GM21528 (cell line): Measurements from ENCODE around the gene ABCB10.
A peak's percentile ranks its signal among the peaks of the same experiment; 100 is the strongest.
"Not testable (repeated sequence)": the region's sequence is repeated elsewhere in the genome, so short reads cannot be mapped to it uniquely, and the experiment has no call there.

Source experiments
- ATAC-seq: cut with Tn5 transposase; IDR thresholded peaks from one replicate; pipeline ENCODE4 v1.9.1; 2021; ENCODE audit warnings: mild to moderate bottlenecking, moderate library complexity; ENCODE audit not compliant: unreplicated experiment, low FRiP score

ABCB10 gene

GRCh38 chr1:229539863-229540506, 18.5 kb downstream of the ABCB10 start:
- no peak for ATAC-seq

GRCh38 chr1:229538945-229539344, 19.6 kb downstream of the ABCB10 start:
- ATAC-seq, result no peak

DNA sequence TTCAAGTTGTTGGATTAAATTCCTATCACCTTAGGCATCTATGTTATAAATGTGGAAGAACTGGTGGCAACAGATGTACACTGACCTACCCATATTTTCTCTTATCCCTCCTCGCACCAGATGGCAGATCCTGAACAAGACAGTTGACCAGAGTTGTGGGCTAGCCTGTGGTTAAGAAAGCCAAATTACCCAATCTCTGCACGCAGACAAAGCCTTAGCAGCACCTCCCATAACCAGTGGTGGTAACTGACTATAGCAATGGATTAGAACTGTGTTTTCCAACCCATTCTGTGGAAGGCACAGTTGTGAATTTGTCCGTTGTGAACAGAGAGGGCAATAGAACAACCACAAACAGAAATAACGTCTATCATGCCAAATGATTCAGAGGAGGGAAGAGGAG, 20.6 kb downstream of the ABCB10 start:
- no peak for ATAC-seq

DNA sequence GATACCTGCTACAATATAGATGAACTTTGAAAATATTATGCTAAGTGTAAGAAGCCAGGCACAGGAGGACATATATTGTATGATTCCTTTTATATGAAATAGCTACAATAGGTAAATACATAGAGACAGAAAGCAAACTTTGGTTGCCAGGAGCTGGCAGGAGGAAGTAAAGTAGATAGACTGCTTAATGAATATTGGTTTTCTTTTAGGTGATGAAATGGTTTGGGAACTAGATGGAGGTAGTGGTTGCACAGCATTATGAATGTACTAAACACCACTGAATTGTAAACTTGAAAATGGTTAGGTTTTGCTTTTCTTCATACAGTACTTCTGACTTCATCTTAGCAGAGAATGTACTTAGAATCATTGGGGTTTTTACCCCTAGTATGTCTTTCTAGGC, 21.5 kb downstream of the ABCB10 start:
- no peak for ATAC-seq

DNA sequence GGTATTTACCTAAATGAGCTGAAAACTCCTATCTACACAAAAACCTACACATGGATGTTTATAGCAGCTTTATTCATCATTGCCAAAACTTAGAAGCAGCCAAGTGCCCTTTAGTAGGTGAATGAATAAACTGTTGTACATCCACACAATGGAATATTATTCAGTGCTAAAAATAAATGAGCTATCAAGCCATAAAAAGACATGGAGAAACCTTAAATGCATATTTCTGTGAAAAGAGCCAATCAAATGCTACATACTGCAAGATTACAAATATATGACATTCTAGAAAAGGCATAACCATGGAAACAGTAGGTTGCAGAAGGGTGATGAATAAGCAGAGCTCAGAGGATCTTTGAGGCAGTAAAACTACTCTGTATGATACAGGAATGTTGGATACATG, 23.3 kb downstream of the ABCB10 start:
- no peak for ATAC-seq

DNA sequence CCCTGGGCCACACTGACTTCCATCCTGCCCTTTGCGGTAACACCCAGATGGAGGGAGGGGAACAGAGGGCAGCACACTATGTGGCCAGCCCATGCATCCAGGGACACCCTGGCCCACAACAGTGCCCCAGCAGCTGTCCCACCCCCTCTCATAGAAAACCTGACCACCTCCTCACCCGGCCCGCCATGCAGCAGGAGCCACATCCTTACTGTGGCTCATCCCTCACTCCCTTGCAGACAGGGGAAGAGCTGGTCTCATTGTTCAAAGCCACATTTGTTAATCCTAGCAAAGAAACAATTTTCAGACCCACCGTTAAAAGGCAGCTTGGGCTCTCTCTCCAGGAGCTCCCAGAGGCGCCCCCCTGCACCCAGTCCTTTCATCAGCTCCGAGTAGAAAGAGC, 27.2 kb downstream of the ABCB10 start:
- ATAC-seq, result no peak

DNA sequence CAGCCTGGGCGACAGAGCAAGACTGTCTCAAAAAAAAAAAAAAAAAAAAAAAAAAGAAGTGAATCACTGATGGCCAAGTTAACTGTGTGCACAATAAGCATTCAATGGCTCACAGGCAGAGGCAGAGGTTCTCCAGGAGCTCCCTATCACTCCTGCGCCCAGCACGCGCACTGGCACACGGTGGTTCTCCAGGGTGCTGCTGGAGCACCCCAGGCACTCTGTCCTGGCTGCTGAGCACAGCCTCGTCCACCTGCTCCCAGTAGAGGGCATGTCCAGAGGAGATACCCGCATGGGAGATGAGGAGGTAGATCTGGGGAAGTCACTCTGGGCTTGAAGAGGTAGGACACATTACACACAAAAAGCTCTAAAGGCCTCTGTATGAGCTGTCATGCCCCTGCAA, 28.9 kb downstream of the ABCB10 start:
- ATAC-seq, result no peak

DNA sequence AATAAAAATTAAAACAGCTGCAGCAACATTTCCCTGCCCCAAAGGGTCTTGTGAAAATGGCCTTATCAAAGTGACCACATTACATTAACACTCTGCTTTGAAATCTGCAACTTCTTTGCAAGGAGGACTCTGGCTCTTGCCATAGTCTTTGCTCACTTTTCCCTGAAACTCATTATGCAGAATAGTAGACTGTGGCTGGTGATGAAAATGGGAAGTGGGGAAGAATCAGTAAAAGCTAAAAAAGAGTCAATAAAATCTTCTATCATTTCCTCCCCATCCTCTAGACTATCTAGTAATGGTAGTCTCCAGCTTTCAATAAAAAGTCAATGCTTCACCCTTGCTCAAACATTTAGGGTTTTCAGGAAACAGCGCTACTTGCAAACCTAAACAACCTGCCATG, 31.8 kb downstream of the ABCB10 start:
- no peak for ATAC-seq

DNA sequence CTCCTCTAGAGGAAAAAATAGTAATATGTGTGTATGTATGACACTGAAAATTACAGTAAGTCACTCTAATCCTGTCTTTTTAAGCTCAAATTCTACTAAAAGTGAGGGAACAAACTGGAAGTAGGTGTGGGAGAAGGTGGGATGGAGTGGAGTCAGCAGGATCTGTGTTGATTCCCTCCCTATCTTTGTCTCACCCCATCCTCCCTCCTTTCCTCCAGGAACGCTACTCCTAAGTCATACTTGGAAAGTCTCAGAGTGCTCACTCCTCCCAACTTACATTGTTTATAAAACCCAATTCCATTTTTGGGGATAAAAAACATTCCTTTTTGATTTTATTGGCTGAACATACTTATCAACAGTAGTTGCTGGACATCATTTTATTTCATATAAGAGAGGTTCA, 35.5 kb downstream of the ABCB10 start:
- ATAC-seq, result no peak

DNA sequence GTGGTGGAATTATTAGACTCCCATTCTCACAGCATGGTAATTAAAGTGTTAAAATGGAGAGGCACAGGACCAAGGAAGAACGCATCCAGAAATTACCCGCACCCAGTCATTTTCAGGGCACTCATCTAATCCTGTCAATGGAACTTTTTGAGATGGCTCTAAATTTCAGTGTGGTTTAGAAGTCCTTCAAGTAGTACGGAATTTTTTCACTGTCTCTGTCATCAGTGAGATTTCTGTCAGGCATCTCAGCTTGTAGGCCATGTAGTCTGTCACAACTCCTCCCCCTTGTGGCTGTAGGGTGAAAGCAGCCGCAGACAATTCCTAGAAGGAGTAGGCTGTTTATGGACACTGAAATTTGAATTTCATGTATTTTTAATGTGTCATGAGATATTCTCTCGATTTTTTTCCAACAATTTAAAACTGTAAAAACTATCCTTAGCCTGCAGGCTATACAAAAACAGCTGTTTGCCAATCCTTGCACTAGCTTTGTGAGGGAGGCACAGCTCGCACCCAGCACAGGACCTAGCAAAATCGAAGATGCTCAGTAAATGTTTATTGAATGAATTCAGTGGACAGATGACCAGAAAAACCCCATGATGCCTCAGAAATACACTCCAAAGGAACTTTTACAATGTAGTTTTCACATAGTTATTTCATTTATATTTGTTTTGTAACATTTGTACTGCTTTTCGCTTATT, 43.8 kb downstream of the ABCB10 start:
- no peak for ATAC-seq

- not testable (repeated sequence) for ATAC-seq
Measured at GRCh38 chr1:229511625-229512024, 46.9 kb downstream of the ABCB10 start.

- ATAC-seq, result not testable (repeated sequence)
Measured at GRCh38 chr1:229511201-229511600, 47.3 kb downstream of the ABCB10 start.

GRCh38 chr1:229509576-229509975, 48.9 kb downstream of the ABCB10 start:
- no peak for ATAC-seq

- ATAC-seq, result peak; percentile 4
Measured at GRCh38 chr1:229508823-229509337, 49.6 kb downstream of the ABCB10 start.

GRCh38 chr1:229507951-229508822, 50.3 kb downstream of the ABCB10 start, which contains the start of gene NUP133:
NUP133 (minus strand) TSS chr1:229508341; CDS start chr1:229508249, 92 bp downstream.
- ATAC-seq, result peak; percentile 91

GRCh38 chr1:229507502-229507901, 51.0 kb downstream of the ABCB10 start:
- peak; percentile 7 for ATAC-seq

DNA sequence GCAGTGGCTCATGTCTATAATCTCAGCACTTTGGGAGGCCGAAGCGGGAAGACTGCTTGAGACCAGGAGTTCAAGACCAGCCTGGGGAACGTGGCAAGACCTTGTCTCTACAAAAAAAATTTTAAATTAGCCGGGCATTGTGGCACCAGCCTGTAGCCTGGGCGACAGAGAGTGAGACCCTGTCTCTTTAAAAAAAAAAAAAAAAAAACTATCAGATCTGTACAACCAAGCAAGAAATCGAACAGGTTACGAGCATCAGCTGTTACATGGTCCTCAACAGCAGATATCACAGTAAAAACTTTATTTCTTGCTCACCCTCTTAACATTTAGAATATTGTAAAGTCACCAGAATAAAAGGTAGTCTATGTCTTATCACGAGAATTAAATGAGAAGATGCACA, 51.9 kb downstream of the ABCB10 start:
- no peak for ATAC-seq

DNA sequence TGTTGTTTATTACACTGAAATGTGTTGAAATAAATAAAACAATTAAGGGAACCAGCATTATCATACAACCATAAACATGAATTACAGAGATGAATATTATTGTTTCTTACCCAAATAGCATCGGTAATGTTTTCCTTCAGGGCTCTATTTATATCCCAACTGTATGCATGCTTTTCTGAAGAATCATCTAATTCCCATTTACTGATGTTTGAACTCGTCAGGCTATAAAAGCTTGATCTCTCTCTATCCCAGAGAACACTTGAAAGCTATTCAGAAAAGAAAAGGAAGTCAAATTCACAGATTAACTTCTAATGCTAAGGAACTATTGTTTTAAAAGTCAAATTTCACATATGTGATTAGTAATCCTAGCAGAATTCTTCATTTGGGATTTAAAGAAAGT, 62.7 kb downstream of the ABCB10 start:
- ATAC-seq, result no peak

DNA sequence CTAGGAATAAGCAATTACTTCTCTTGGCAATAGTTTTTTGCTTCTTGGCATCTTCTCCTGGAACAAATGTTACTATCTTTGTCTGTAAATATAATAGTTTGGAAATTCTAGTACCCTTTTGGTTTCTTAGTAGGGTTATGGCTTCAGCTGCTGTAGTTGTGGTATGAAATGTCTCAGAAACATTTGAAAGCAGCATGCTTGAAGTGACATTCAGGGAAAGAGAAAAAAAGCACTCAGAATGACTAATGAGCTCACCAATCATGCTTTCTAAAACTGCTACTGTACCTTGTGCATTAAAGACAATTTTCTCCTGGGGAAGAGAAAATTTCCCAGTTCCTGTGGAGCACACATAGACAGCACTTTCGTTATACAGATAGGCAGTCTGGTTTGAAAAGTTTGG, 71.3 kb downstream of the ABCB10 start:
- ATAC-seq, result no peak

DNA sequence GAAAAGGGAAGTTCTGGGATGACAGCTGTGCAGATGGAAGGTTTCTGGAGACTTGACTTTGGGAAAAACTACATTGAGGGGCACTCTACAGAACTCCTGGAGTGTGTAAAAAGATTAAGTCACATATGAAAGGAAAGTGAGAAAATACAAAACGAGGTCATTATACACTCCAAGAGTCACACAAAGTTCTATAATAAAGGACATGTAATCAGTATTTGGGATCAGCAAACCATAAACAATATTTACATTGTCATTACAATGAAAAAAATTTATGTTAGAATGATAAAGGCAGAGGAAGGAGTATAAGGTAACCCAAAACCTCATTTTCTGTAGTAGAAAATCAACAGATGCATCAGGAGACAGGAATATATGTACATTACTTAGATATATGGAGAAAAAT, 73.2 kb downstream of the ABCB10 start:
- ATAC-seq, result no peak

- no peak for ATAC-seq
Measured at GRCh38 chr1:229482511-229482910, 76.0 kb downstream of the ABCB10 start.
